GM12892 (cell line): ENCODE measurements around the gene TMEM217.
"Not testable (repeated sequence)": the region's sequence is repeated elsewhere in the genome, so short reads cannot be mapped to it uniquely, and the experiment has no call there.

Experiments
- POLR2A ChIP-seq: IDR thresholded peaks from 2 replicates; pipeline ENCODE4 v1.6.1; 2011; ENCODE audit warnings: low read depth, low read length, control low read depth
- POLR2AphosphoS5 ChIP-seq: IDR thresholded peaks from 2 replicates; pipeline ENCODE4 v1.6.1; 2011; ENCODE audit warnings: low read depth, low read length, control low read depth
- TAF1 ChIP-seq: IDR thresholded peaks from 2 replicates; pipeline ENCODE4 v1.6.1; 2011; ENCODE audit warnings: low read depth, mild to moderate bottlenecking, control low read depth, low read length, borderline replicate concordance

DNA sequence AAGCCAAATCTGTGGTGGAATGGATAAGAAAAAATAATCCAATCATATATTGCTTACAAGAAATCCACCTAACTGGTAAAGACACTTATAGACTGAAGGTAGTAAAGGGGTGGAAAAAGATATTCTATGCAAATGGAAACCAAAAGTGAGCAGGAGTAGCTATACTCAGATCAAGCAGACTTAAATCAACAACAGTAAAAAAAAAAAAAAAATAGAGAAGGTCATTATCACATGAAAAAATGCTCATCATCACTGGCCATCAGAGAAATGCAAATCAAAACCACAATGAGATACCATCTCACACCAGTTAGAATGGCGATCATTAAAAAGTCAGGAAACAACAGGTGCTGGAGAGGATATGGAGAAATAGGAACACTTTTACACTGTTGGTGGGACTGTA lies 63.1 kb downstream of the TMEM217 start:
- TF ChIP-seq POLR2AphosphoS5, TAF1, POLR2A: not testable (repeated sequence)
